Peyer's patch (tissue), 4 donors: ENCODE data around the gene HSP90AB1. TPM values are rescaled to one million over a fixed set of nuclear protein-coding genes. Genes with fewer than 3 reads are reported as not detected.

Source experiments
- DNase-seq, 3 donors: peaks; one replicate each; pipeline ENCODE4 v3.0.0-alpha.2; 2017 to 2019
- H3K27ac ChIP-seq, 4 donors: fragments of 200-600 bp; sonication (generic); one replicate each; pipeline ENCODE4 v1.5.1; 2016 to 2019
- H3K27me3 ChIP-seq, 2 donors: fragments of 200-600 bp; sonication (generic); one replicate each; pipeline ENCODE4 v1.5.1; 2019
- H3K36me3 ChIP-seq, 3 donors: fragments of 200-600 bp; sonication (generic); one replicate each; pipeline ENCODE4 v1.5.1; 2016 to 2019
- H3K4me1 ChIP-seq, 4 donors: fragments of 200-600 bp; sonication (generic); one replicate each; pipeline ENCODE4 v1.5.1; 2016 to 2019
- H3K4me3 ChIP-seq, 4 donors: fragments of 200-600 bp; sonication (generic); 1 replicate in 3 of 4; 2 replicates in 1 of 4; pipeline ENCODE4 v1.5.1; 2016 to 2019; ENCODE audit warnings: mild to moderate bottlenecking in 1 of 4
- H3K9me3 ChIP-seq, 4 donors: fragments of 200-600 bp; sonication (generic); one replicate each; pipeline ENCODE4 v1.5.1; 2016 to 2019; ENCODE audit warnings: mild to moderate bottlenecking in 1 of 4
- POLR2A ChIP-seq, 2 donors: fragments of 450-650 bp; IDR thresholded peaks; one replicate each; pipeline ENCODE4 v1.5.1; 2017; ENCODE audit warnings: antibody characterized with exemption in 2 of 2, mild to moderate bottlenecking in 2 of 2, moderate library complexity in 2 of 2
- total RNA-seq, 4 donors: library from RNA; depleted of rRNA; stranded (reverse); fragments of >200 nt; gene quantifications; one replicate each; pipeline ENCODE4 v1.1.0, GENCODE V29; 2016
- TF ChIP-seq, protein P1 (sequence below), 6 experiments: fragments of 450-650 bp in 4 of 6; fragments of 200-600 bp in 2 of 6; sonication (generic) in 1 of 6; IDR thresholded peaks; one replicate each; pipeline ENCODE4 v1.5.1; 2017 to 2019; ENCODE audit warnings: antibody characterized with exemption in 6 of 6, mild to moderate bottlenecking in 3 of 6, moderate library complexity in 1 of 6

Gene HSP90AB1
- total RNA-seq, 4 donors from 2014 or later: 181 to 330 (median 254) TPM

GRCh38 chr6:44226368-44227147 lies 20.3 kb upstream of the HSP90AB1 start:
- Histone ChIP-seq H3K4me3 (peak overlapping the region in 1 of 4 donors; percentile 6), H3K9me3 (no peaks in the 10 kb centered on the region), H3K36me3 (no peaks in the 10 kb centered on the region), H3K27me3 (no peaks in the 10 kb centered on the region), H3K27ac (peak overlapping the region in 1 of 4 donors; percentile 45), H3K4me1 (peaks cover 0 to 56% (median 5%) of the 10 kb centered on the region in 4 donors)
- no peak for DNase-seq
- TF ChIP-seq, protein P1, sequence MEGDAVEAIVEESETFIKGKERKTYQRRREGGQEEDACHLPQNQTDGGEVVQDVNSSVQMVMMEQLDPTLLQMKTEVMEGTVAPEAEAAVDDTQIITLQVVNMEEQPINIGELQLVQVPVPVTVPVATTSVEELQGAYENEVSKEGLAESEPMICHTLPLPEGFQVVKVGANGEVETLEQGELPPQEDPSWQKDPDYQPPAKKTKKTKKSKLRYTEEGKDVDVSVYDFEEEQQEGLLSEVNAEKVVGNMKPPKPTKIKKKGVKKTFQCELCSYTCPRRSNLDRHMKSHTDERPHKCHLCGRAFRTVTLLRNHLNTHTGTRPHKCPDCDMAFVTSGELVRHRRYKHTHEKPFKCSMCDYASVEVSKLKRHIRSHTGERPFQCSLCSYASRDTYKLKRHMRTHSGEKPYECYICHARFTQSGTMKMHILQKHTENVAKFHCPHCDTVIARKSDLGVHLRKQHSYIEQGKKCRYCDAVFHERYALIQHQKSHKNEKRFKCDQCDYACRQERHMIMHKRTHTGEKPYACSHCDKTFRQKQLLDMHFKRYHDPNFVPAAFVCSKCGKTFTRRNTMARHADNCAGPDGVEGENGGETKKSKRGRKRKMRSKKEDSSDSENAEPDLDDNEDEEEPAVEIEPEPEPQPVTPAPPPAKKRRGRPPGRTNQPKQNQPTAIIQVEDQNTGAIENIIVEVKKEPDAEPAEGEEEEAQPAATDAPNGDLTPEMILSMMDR (IDR thresholded peaks at IDR 0.05): no peak
- TF ChIP-seq POLR2A (IDR thresholded peaks at IDR 0.05): no peak

GRCh38 chr6:44227148-44227793 lies 19.6 kb upstream of the HSP90AB1 start:
- Histone ChIP-seq H3K27ac (peak overlapping the region in 1 of 4 donors; percentile 45), H3K9me3 (no peaks in the 10 kb centered on the region), H3K4me1 (peaks cover 0 to 49% (median 3%) of the 10 kb centered on the region in 4 donors), H3K27me3 (no peaks in the 10 kb centered on the region), H3K4me3 (peak overlapping the region in 1 of 4 donors; percentile 6), H3K36me3 (no peaks in the 10 kb centered on the region)
- DNase-seq: no peak
- TF ChIP-seq POLR2A (IDR thresholded peaks at IDR 0.05): no peak
- TF ChIP-seq, protein P1 (IDR thresholded peaks at IDR 0.05): no peak

- no peak for DNase-seq
- Histone ChIP-seq H3K27ac (no peak overlapping the region), H3K4me1 (peaks cover 0 to 41% (median under 1%) of the 10 kb centered on the region in 4 donors), H3K9me3 (no peaks in the 10 kb centered on the region), H3K4me3 (no peak overlapping the region), H3K27me3 (no peaks in the 10 kb centered on the region), H3K36me3 (no peaks in the 10 kb centered on the region)
- TF ChIP-seq, protein P1 (IDR thresholded peaks at IDR 0.05): no peak
- TF ChIP-seq POLR2A (IDR thresholded peaks at IDR 0.05): no peak
Observed at GRCh38 chr6:44228031-44228430, 18.9 kb upstream of the HSP90AB1 start.

DNA sequence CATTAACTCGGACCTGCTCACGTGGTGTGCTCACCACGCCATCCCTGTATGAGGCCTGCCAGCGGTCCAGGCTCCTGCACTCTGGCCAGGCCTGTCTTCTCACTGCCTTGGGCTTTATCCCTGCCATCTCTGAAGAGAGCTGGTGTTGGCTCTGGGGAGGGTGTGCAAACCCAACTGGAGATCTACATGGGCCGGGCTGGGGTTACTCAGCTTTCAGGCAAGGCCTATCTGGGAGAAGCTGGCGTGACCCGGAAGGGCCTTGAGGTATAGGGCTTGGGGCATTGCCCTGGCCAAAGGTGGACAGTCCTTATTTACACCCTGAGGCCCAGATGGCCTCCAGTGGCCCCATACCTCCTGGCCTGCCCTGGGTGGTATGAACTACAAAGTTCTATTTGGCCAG lies 18.5 kb upstream of the HSP90AB1 start:
- H3K27ac ChIP-seq: no peak overlapping the region
- no peak for TF ChIP-seq POLR2A (IDR thresholded peaks at IDR 0.05)
- TF ChIP-seq, protein P1 (IDR thresholded peaks at IDR 0.05): no peak
- H3K27me3 ChIP-seq: no peaks in the 10 kb centered on the region
- peaks cover 0 to 43% (median 0%) of the 10 kb centered on the region in 4 donors for H3K4me1 ChIP-seq
- no peaks in the 10 kb centered on the region for H3K9me3 ChIP-seq
- no peaks in the 10 kb centered on the region for H3K36me3 ChIP-seq
- no peak for DNase-seq
- H3K4me3 ChIP-seq: no peak overlapping the region

DNA sequence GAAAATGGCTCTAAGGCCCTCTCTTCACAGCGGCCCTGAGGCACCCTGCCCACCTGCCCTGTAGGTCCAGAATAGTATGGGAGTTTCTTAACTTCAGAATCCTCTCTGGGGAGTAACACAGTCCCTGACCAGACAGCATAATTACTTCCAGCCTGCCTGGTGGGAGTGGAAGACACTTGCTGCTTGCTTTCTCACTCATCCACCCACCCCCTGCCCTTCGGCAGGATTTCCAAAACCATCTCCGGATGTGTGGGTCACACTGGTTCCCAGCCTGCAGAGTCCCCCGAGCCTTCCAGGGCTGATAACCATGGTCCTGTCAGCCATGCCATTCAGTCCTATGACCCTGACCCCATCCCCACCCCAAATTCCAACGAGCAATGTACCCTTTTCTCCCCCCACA lies 18.1 kb upstream of the HSP90AB1 start:
- H3K36me3 ChIP-seq: no peaks in the 10 kb centered on the region
- H3K27ac ChIP-seq: no peak overlapping the region
- DNase-seq: no peak
- H3K27me3 ChIP-seq: no peaks in the 10 kb centered on the region
- H3K9me3 ChIP-seq: no peaks in the 10 kb centered on the region
- TF ChIP-seq POLR2A (IDR thresholded peaks at IDR 0.05): no peak
- TF ChIP-seq, protein P1 (IDR thresholded peaks at IDR 0.05): no peak
- H3K4me3 ChIP-seq: no peak overlapping the region
- peaks cover 0 to 43% (median 0%) of the 10 kb centered on the region in 4 donors for H3K4me1 ChIP-seq
